ENCODE measurements around the gene NKD1. TPM values are rescaled to one million over a fixed set of nuclear protein-coding genes. Genes with fewer than 3 reads are reported as not detected.

Gene NKD1
- total RNA-seq, 1 donor from 2014 or later, result 0.96 TPM

GRCh38 chr16:50615891-50616290 is 67.7 kb downstream of the NKD1 start:
- no peaks in the 10 kb centered on the region for H3K36me3 Mint-ChIP-seq (ENCODE audit: low read depth)
- H3K9me3 Mint-ChIP-seq, result no peaks in the 10 kb centered on the region
- no peak for DNase-seq (ENCODE audit: low spot score)
- intact Hi-C loops (cut with micrococcal nuclease), result no loop called here
- H3K27me3 Mint-ChIP-seq (ENCODE audit: low read depth), result no peaks in the 10 kb centered on the region
- H3K27ac Mint-ChIP-seq, result no peak overlapping the region
- peaks cover 7% of the 10 kb centered on the region for H3K4me1 Mint-ChIP-seq (ENCODE audit: low read depth)
- no peak overlapping the region for H3K4me3 Mint-ChIP-seq (ENCODE audit: low read depth)

- Mint-ChIP-seq H3K4me3 (ENCODE audit: low read depth) (no peak overlapping the region), H3K4me1 (ENCODE audit: low read depth) (peaks cover 7% of the 10 kb centered on the region), H3K9me3 (no peaks in the 10 kb centered on the region), H3K27ac (no peak overlapping the region), H3K36me3 (ENCODE audit: low read depth) (no peaks in the 10 kb centered on the region), H3K27me3 (ENCODE audit: low read depth) (no peaks in the 10 kb centered on the region)
- DNase-seq (ENCODE audit: low spot score), result no peak
- intact Hi-C loops (cut with micrococcal nuclease), result no loop called here
Observed at GRCh38 chr16:50616386-50616785, 68.2 kb downstream of the NKD1 start.

GRCh38 chr16:50616883-50617645 is 68.9 kb downstream of the NKD1 start:
- intact Hi-C loops (cut with micrococcal nuclease), result no loop called here
- H3K27ac Mint-ChIP-seq, result no peak overlapping the region
- no peaks in the 10 kb centered on the region for H3K9me3 Mint-ChIP-seq
- no peaks in the 10 kb centered on the region for H3K36me3 Mint-ChIP-seq (ENCODE audit: low read depth)
- no peak for DNase-seq (ENCODE audit: low spot score)
- no peak overlapping the region for H3K4me3 Mint-ChIP-seq (ENCODE audit: low read depth)
- no peaks in the 10 kb centered on the region for H3K27me3 Mint-ChIP-seq (ENCODE audit: low read depth)
- peaks cover 4% of the 10 kb centered on the region for H3K4me1 Mint-ChIP-seq (ENCODE audit: low read depth)

- H3K27ac Mint-ChIP-seq, result no peak overlapping the region
- peaks cover 4% of the 10 kb centered on the region for H3K4me1 Mint-ChIP-seq (ENCODE audit: low read depth)
- H3K4me3 Mint-ChIP-seq (ENCODE audit: low read depth), result no peak overlapping the region
- no peaks in the 10 kb centered on the region for H3K36me3 Mint-ChIP-seq (ENCODE audit: low read depth)
- H3K27me3 Mint-ChIP-seq (ENCODE audit: low read depth), result no peaks in the 10 kb centered on the region
- DNase-seq (ENCODE audit: low spot score), result no peak
- intact Hi-C loops (cut with micrococcal nuclease), result no loop called here
- H3K9me3 Mint-ChIP-seq, result no peaks in the 10 kb centered on the region
Observed at GRCh38 chr16:50617646-50618184, 69.5 kb downstream of the NKD1 start.

GRCh38 chr16:50618238-50618918 is 70.2 kb downstream of the NKD1 start:
- H3K27ac Mint-ChIP-seq, result no peak overlapping the region
- intact Hi-C loops (cut with micrococcal nuclease), result no loop called here
- no peak overlapping the region for H3K4me3 Mint-ChIP-seq (ENCODE audit: low read depth)
- no peaks in the 10 kb centered on the region for H3K27me3 Mint-ChIP-seq (ENCODE audit: low read depth)
- H3K36me3 Mint-ChIP-seq (ENCODE audit: low read depth), result no peaks in the 10 kb centered on the region
- no peak for DNase-seq (ENCODE audit: low spot score)
- H3K9me3 Mint-ChIP-seq, result no peaks in the 10 kb centered on the region
- peaks cover 4% of the 10 kb centered on the region for H3K4me1 Mint-ChIP-seq (ENCODE audit: low read depth)

- Mint-ChIP-seq H3K27me3 (ENCODE audit: low read depth) (no peaks in the 10 kb centered on the region), H3K9me3 (no peaks in the 10 kb centered on the region), H3K4me1 (ENCODE audit: low read depth) (peaks cover 7% of the 10 kb centered on the region), H3K4me3 (ENCODE audit: low read depth) (no peak overlapping the region), H3K36me3 (ENCODE audit: low read depth) (no peaks in the 10 kb centered on the region), H3K27ac (no peak overlapping the region)
- intact Hi-C loops (cut with micrococcal nuclease), result no loop called here
- no peak for DNase-seq (ENCODE audit: low spot score)
Observed at GRCh38 chr16:50619702-50620491, 71.7 kb downstream of the NKD1 start.

GRCh38 chr16:50620646-50621451 is 72.7 kb downstream of the NKD1 start:
- H3K9me3 Mint-ChIP-seq, result no peaks in the 10 kb centered on the region
- no peak overlapping the region for H3K27ac Mint-ChIP-seq
- H3K27me3 Mint-ChIP-seq (ENCODE audit: low read depth), result no peaks in the 10 kb centered on the region
- H3K4me3 Mint-ChIP-seq (ENCODE audit: low read depth), result no peak overlapping the region
- intact Hi-C loops (cut with micrococcal nuclease), result no loop called here
- H3K36me3 Mint-ChIP-seq (ENCODE audit: low read depth), result no peaks in the 10 kb centered on the region
- peaks cover 7% of the 10 kb centered on the region for H3K4me1 Mint-ChIP-seq (ENCODE audit: low read depth)
- no peak for DNase-seq (ENCODE audit: low spot score)

- Mint-ChIP-seq H3K36me3 (ENCODE audit: low read depth) (no peaks in the 10 kb centered on the region), H3K4me1 (ENCODE audit: low read depth) (peaks cover 7% of the 10 kb centered on the region), H3K9me3 (no peaks in the 10 kb centered on the region), H3K4me3 (ENCODE audit: low read depth) (no peak overlapping the region), H3K27me3 (ENCODE audit: low read depth) (no peaks in the 10 kb centered on the region), H3K27ac (no peak overlapping the region)
- no peak for DNase-seq (ENCODE audit: low spot score)
- intact Hi-C loops (cut with micrococcal nuclease), result no loop called here
Observed at GRCh38 chr16:50621452-50621792, 73.2 kb downstream of the NKD1 start.

- H3K36me3 Mint-ChIP-seq (ENCODE audit: low read depth), result no peaks in the 10 kb centered on the region
- intact Hi-C loops (cut with micrococcal nuclease), result no loop called here
- H3K4me3 Mint-ChIP-seq (ENCODE audit: low read depth), result no peak overlapping the region
- no peak overlapping the region for H3K27ac Mint-ChIP-seq
- DNase-seq (ENCODE audit: low spot score), result no peak
- peaks cover 12% of the 10 kb centered on the region for H3K4me1 Mint-ChIP-seq (ENCODE audit: low read depth)
- no peaks in the 10 kb centered on the region for H3K9me3 Mint-ChIP-seq
- no peaks in the 10 kb centered on the region for H3K27me3 Mint-ChIP-seq (ENCODE audit: low read depth)
Observed at GRCh38 chr16:50622029-50622428, 73.8 kb downstream of the NKD1 start.

- intact Hi-C loops (cut with micrococcal nuclease), result no loop called here
- no peaks in the 10 kb centered on the region for H3K27me3 Mint-ChIP-seq (ENCODE audit: low read depth)
- H3K27ac Mint-ChIP-seq, result no peak overlapping the region
- peaks cover 16% of the 10 kb centered on the region for H3K4me1 Mint-ChIP-seq (ENCODE audit: low read depth)
- H3K9me3 Mint-ChIP-seq, result no peaks in the 10 kb centered on the region
- DNase-seq (ENCODE audit: low spot score), result no peak
- no peak overlapping the region for H3K4me3 Mint-ChIP-seq (ENCODE audit: low read depth)
- H3K36me3 Mint-ChIP-seq (ENCODE audit: low read depth), result no peaks in the 10 kb centered on the region
Observed at GRCh38 chr16:50622643-50623369, 74.6 kb downstream of the NKD1 start.

- Mint-ChIP-seq H3K4me3 (ENCODE audit: low read depth) (no peak overlapping the region), H3K27ac (no peak overlapping the region), H3K27me3 (ENCODE audit: low read depth) (no peaks in the 10 kb centered on the region), H3K9me3 (no peaks in the 10 kb centered on the region), H3K36me3 (ENCODE audit: low read depth) (no peaks in the 10 kb centered on the region), H3K4me1 (ENCODE audit: low read depth) (peaks cover 17% of the 10 kb centered on the region)
- no peak for DNase-seq (ENCODE audit: low spot score)
- intact Hi-C loops (cut with micrococcal nuclease), result no loop called here
Observed at GRCh38 chr16:50624449-50624970, 76.3 kb downstream of the NKD1 start.

- Mint-ChIP-seq H3K4me3 (ENCODE audit: low read depth) (no peak overlapping the region), H3K4me1 (ENCODE audit: low read depth) (peaks cover 17% of the 10 kb centered on the region)
- intact Hi-C loops (cut with micrococcal nuclease), result no loop called here
Observed at GRCh38 chr16:50625374-50625773, 77.2 kb downstream of the NKD1 start.

More at GRCh38 chr16:50625374-50625773, 77.2 kb downstream of the NKD1 start:
- Mint-ChIP-seq H3K36me3 (ENCODE audit: low read depth) (no peaks in the 10 kb centered on the region), H3K9me3 (no peaks in the 10 kb centered on the region), H3K27me3 (ENCODE audit: low read depth) (no peaks in the 10 kb centered on the region), H3K27ac (no peak overlapping the region)
- no peak for DNase-seq (ENCODE audit: low spot score)
